HepG2 (cell line): Measurements from ENCODE around the gene E2F3.

ENCODE experiments used
- ELK4 ChIP-seq: sonication (generic); formaldehyde crosslinking; IDR thresholded peaks from 2 replicates; pipeline ENCODE4 v1.9.0; 2021; ENCODE audit warnings: missing genetic modification reagents, borderline replicate concordance
- HMGXB4 ChIP-seq, 2 experiments: sonication (generic) in 1 of 2; formaldehyde crosslinking in 1 of 2; IDR thresholded peaks; 2 replicates each; pipeline versions ENCODE4 v1.4.0 to v1.6.1; 2018 to 2020; ENCODE audit warnings: missing genetic modification reagents in 2 of 2, borderline replicate concordance in 1 of 2, low read depth in 1 of 2, mild to moderate bottlenecking in 1 of 2, missing biosample characterization in 1 of 2
- PHF20 ChIP-seq: sonication (generic); formaldehyde crosslinking; IDR thresholded peaks from 2 replicates; pipeline ENCODE4 v1.5.0; 2020; ENCODE audit warnings: mild to moderate bottlenecking, missing genetic modification reagents
- POLR2AphosphoS5 ChIP-seq: IDR thresholded peaks from 2 replicates; pipeline ENCODE4 v1.6.1; 2012; ENCODE audit warnings: low read depth, low read length
- SRF ChIP-seq: IDR thresholded peaks from 2 replicates; pipeline ENCODE4 v1.6.1; 2011; ENCODE audit warnings: mild to moderate bottlenecking, low read depth, low read length, moderate library complexity
- ZNF160 ChIP-seq: sonication (generic); formaldehyde crosslinking; IDR thresholded peaks from 2 replicates; pipeline ENCODE4 v1.8.0; 2022; ENCODE audit warnings: mild to moderate bottlenecking, inconsistent platforms, missing genetic modification reagents
- ZNF710 ChIP-seq: sonication (generic); formaldehyde crosslinking; IDR thresholded peaks from 2 replicates; pipeline ENCODE4 v1.5.0; 2020; ENCODE audit warnings: mild to moderate bottlenecking, missing genetic modification reagents, borderline replicate concordance
- ZNF841 ChIP-seq: sonication (generic); formaldehyde crosslinking; IDR thresholded peaks from 2 replicates; pipeline ENCODE4 v1.8.1; 2023; ENCODE audit warnings: missing genetic modification reagents, borderline replicate concordance

DNA sequence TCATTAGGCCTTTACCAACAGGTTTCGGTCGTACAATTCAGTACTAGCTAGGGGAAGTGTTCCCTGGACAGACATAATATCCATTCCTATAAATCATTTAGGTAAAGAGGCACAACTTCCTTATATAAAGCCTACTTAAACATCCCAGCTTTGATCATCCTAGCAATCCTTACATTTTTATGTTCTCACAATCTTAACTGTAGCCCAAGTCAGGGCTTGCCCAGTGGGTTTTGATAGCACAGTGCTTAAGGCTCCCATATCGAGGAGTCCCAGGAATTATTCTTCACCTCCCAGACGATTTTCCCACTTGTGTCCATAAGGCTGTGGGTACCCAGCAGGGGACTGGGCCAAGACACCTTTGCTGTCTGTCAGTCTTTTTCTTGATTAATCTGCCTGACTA, 63.2 kb downstream of the E2F3 start:
- TF ChIP-seq SRF (no peak), HMGXB4 (CRISPR knock-in tag; IDR thresholded peaks at IDR 0.05; ENCODE audit: borderline replicate concordance in 1 of 2, low read depth in 1 of 2) (no peak), PHF20 (CRISPR knock-in tag) (no peak), POLR2AphosphoS5 (no peak), ZNF710 (no peak), ZNF160 (CRISPR knock-in tag) (no peak), ELK4 (CRISPR knock-in tag) (no peak), ZNF841 (no peak)
